Endothelial cell of umbilical vein (primary cell): Measurements from ENCODE around the gene IFIT5. TPM values are rescaled to one million over a fixed set of nuclear protein-coding genes. Genes with fewer than 3 reads are reported as not detected.

ENCODE experiments used
- BruUV-seq: library from RNA; stranded (reverse); fragments of 400-500 nt; replicated peaks from 2 replicates; lab custom pipeline; 2021; lab: Mats Ljungman, UMichigan
- CTCF ChIA-PET: fragments of 300-600, 350-600 bp; sonication (Branson Sonifier 250); formaldehyde crosslinking; loops from one replicate; lab custom pipeline; 2021; ENCODE audit warnings: antibody characterized with exemption, inconsistent platforms; lab: Charles Lee
- POLR2A ChIA-PET: fragments of 300-600, 350-600 bp; sonication (Branson Sonifier 250); formaldehyde crosslinking; loops from one replicate; lab custom pipeline; 2021; ENCODE audit warnings: antibody characterized with exemption, inconsistent platforms; lab: Charles Lee
- DNase-seq: peaks from one replicate; pipeline ENCODE4 v3.0.0-alpha.2; 2011; ENCODE audit warnings: low read depth, low spot score
- FAIRE-seq: peaks from 2 replicates; lab custom pipeline; 2011; peaks lifted over from hg19 to GRCh38; lab: Jason Lieb, UNC
- H2AFZ ChIP-seq: 2 replicates; pipeline ENCODE4 v1.6.0; 2012; ENCODE audit warnings: low read depth, low read length, control low read depth, inconsistent platforms
- H3K27ac ChIP-seq: 2 replicates; pipeline ENCODE4 v1.5.1; 2011; ENCODE audit warnings: low read depth, mild to moderate bottlenecking, control low read depth, low read length, moderate library complexity; ENCODE audit not compliant: insufficient read depth
- H3K27me3 ChIP-seq, 2 experiments: 2 replicates each; pipeline versions ENCODE4 v1.6.0 to v1.6.1; 2011; ENCODE audit warnings: low read length in 2 of 2, mixed read lengths in 1 of 2; ENCODE audit not compliant: control insufficient read depth in 2 of 2, insufficient read depth in 2 of 2
- H3K36me3 ChIP-seq, 2 experiments: 2 replicates in 1 of 2; 3 replicates in 1 of 2; pipeline ENCODE4 v1.5.1; 2011; ENCODE audit warnings: low read length in 2 of 2, mild to moderate bottlenecking in 1 of 2, moderate library complexity in 1 of 2; ENCODE audit not compliant: control insufficient read depth in 2 of 2, insufficient read depth in 2 of 2; ENCODE audit errors: extremely low read depth in 1 of 2
- H3K4me1 ChIP-seq: 3 replicates; pipeline ENCODE4 v1.5.1; 2011; ENCODE audit warnings: mild to moderate bottlenecking, low read length; ENCODE audit not compliant: control insufficient read depth, insufficient read depth; ENCODE audit errors: extremely low read depth
- H3K4me2 ChIP-seq: 2 replicates; pipeline ENCODE4 v1.6.1; 2011; ENCODE audit warnings: low read length, control low read depth, mixed read lengths; ENCODE audit not compliant: insufficient read depth
- H3K4me3 ChIP-seq, 3 experiments: fragments of 200-600 bp in 1 of 3; sonication (generic), shearing (Covaris generic) in 1 of 3; replicated peaks in 1 of 3; 2 replicates each; pipeline ENCODE4 v1.5.1; 2011 to 2016; ENCODE audit warnings: control low read depth in 3 of 3, low read length in 3 of 3, mild to moderate bottlenecking in 2 of 3, inconsistent platforms in 1 of 3, low read depth in 1 of 3, moderate library complexity in 1 of 3; ENCODE audit not compliant: insufficient read depth in 1 of 3
- H3K79me2 ChIP-seq: 2 replicates; pipeline ENCODE4 v1.6.0; 2012; ENCODE audit warnings: low read length, inconsistent platforms; ENCODE audit not compliant: control insufficient read depth, insufficient read depth
- H3K9ac ChIP-seq: replicated peaks from 2 replicates; pipeline ENCODE3; 2011; ENCODE audit warnings: low read length, control low read depth; ENCODE audit not compliant: insufficient read depth; ENCODE audit errors: extremely low read depth
- H3K9me1 ChIP-seq: replicated peaks from 3 replicates; pipeline ENCODE4 v1.6.0; 2011; ENCODE audit warnings: mild to moderate bottlenecking, low read length; ENCODE audit not compliant: control insufficient read depth, insufficient read depth; ENCODE audit errors: extremely low read depth
- H3K9me3 ChIP-seq: replicated peaks from 2 replicates; pipeline ENCODE4 v1.5.1; 2012; ENCODE audit warnings: low read length, inconsistent platforms; ENCODE audit not compliant: control insufficient read depth, insufficient read depth
- H4K20me1 ChIP-seq: replicated peaks from 2 replicates; pipeline ENCODE3; 2011; ENCODE audit warnings: mild to moderate bottlenecking, low read length; ENCODE audit not compliant: control insufficient read depth, insufficient read depth; ENCODE audit errors: extremely low read depth
- EZH2 ChIP-seq: IDR thresholded peaks from 2 replicates; pipeline ENCODE4 v1.6.1; 2012; ENCODE audit warnings: borderline replicate concordance, low read depth, mild to moderate bottlenecking, moderate library complexity, low read length, inconsistent platforms; ENCODE audit not compliant: severe bottlenecking
- FOS ChIP-seq: IDR thresholded peaks from 2 replicates; pipeline ENCODE4 v1.6.1; 2011; ENCODE audit warnings: mild to moderate bottlenecking, low read length, moderate library complexity, borderline replicate concordance; ENCODE audit not compliant: insufficient read depth
- GATA2 ChIP-seq: IDR thresholded peaks from 2 replicates; pipeline ENCODE4 v1.7.0; 2011; ENCODE audit warnings: low read depth, mild to moderate bottlenecking, moderate library complexity, mixed read lengths, low read length; ENCODE audit not compliant: insufficient read length, insufficient read depth
- JUN ChIP-seq: IDR thresholded peaks from 2 replicates; pipeline ENCODE4 v1.6.1; 2011; ENCODE audit warnings: borderline replicate concordance, low read depth; ENCODE audit not compliant: insufficient read length, insufficient read depth
- MYC ChIP-seq: IDR thresholded peaks from one replicate; pipeline ENCODE4 v1.6.1; 2011; ENCODE audit warnings: mild to moderate bottlenecking, low read depth, low read length
- POLR2A ChIP-seq: IDR thresholded peaks from 2 replicates; pipeline ENCODE4 v1.6.1; 2012; ENCODE audit warnings: low read depth, mild to moderate bottlenecking, control low read depth, low read length
- POLR2AphosphoS5 ChIP-seq: IDR thresholded peaks from 2 replicates; pipeline ENCODE4 v1.6.1; 2012; ENCODE audit warnings: low read depth, mild to moderate bottlenecking, control low read depth, low read length, moderate library complexity; ENCODE audit not compliant: insufficient read depth
- dilution Hi-C: fragments of 300-500 bp; cut with MboI; formaldehyde crosslinking; loops from one replicate; pipeline ENCODE4 v1.15.0; 2019; ENCODE audit warnings: low sequenced_read_pairs; ENCODE audit not compliant: extremely low pct_ligation_motif_present
- intact Hi-C: fragments of 100-400 bp; cut with micrococcal nuclease; formaldehyde crosslinking; loops from one replicate; pipeline ENCODE4 v1.10.0; 2022
- polyA plus RNA-seq, 4 experiments: library from polyadenylated mRNA; depleted of rRNA in 3 of 4; stranded (reverse) in 3 of 4; unstranded in 1 of 4; fragments of >200 nt; gene quantifications; 2 replicates each; pipeline versions ENCODE4 v1.2.1 to v1.2.3, GENCODE V29; 2011 to 2012; ENCODE audit warnings: missing spikeins in 1 of 4
- total RNA-seq: library from RNA; stranded (reverse); gene quantifications from 2 replicates; pipeline ENCODE4 v1.2.3, GENCODE V29; 2021
- TF ChIP-seq, protein P1 (sequence below): IDR thresholded peaks from 2 replicates; pipeline ENCODE4 v1.6.1; 2011; ENCODE audit not compliant: insufficient read depth, insufficient read length
- TF ChIP-seq, protein P2 (sequence below), 2 donors: IDR thresholded peaks; 1 replicate in 1 of 2; 2 replicates in 1 of 2; pipeline ENCODE4 v1.5.1; 2011; ENCODE audit warnings: low read length in 2 of 2, mild to moderate bottlenecking in 2 of 2, moderate library complexity in 2 of 2, control low read depth in 1 of 2, inconsistent platforms in 1 of 2, low read depth in 1 of 2; ENCODE audit not compliant: insufficient read depth in 1 of 2; ENCODE audit errors: extremely low read depth in 1 of 2

Gene IFIT5
- total and polyA plus RNA-seq, 2 donors (not counting 3 experiments of a cell fraction or from before 2014, with no cell fraction given), result 1.0 to 3.2 TPM

DNA sequence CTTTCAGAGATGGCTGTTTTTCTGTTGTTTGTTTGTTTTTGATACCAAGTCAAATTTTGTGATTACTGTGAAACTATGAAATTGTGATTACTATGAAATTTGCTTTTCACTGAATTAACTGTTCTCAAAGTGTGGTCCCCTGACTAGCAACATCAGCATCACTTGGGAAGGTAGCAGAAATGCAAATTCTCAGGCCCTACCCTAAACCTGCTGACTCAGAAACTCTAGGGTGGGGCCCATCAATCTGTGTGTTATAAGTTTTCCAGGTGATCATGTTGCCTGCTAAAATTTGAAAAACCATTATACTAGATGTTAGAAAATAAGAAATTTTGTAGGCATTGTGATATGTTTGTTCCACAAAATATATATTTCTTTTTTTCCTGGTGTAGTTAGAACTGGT is 35.3 kb upstream of the IFIT5 start:
- intact Hi-C loops (no loop called here), dilution Hi-C loops (no loop called here)
- ChIA-PET POLR2A (no interaction called here), CTCF (interaction anchor here (2.7 kb wide), 1 partner anchor 10 kb away, joined by 11 read pairs; no protein-coding TSS in a partner anchor)
- no peak overlapping the region for H3K4me3 ChIP-seq
- no peaks in the 10 kb centered on the region for H3K9me1 ChIP-seq
- no peak for FAIRE-seq
- H3K9me3 ChIP-seq, result no peaks in the 10 kb centered on the region
- no peak overlapping the region for H3K27ac ChIP-seq
- peaks cover 5% of the 10 kb centered on the region for H3K4me1 ChIP-seq
- H3K36me3 ChIP-seq, result no peaks in the 10 kb centered on the region
- DNase-seq, result no peak
- no peak overlapping the region for H3K9ac ChIP-seq
- TF ChIP-seq POLR2A, result no peak
- no peak for TF ChIP-seq GATA2
- no peak for TF ChIP-seq POLR2AphosphoS5
- H3K4me2 ChIP-seq, result no peak overlapping the region
- H2AFZ ChIP-seq, result no peak overlapping the region
- H4K20me1 ChIP-seq, result no peaks in the 10 kb centered on the region
- H3K27me3 ChIP-seq, result peaks cover 10 to 21% of the 10 kb centered on the region in 2 experiments
- no peaks in the 10 kb centered on the region for H3K79me2 ChIP-seq
- BruUV-seq, result no TSS peak

DNA sequence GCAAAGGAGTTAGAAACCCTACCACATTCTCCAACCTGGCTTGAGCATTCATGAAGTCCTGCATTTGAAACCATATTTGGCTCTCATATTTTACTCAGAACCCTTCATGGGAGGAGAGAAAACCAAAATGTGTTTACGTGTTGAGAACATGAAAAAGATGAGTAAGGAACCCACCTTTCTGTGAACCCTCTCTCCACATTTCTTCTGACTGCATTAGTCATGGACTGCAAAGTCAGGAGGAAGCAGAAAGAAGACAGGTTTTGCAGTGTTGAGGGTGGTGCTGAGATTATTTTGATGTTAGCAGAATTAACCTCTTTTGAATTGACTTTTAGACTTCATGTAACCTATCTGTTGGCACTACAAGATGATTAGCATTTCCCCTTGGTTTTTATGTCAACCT is 31.6 kb upstream of the IFIT5 start:
- H3K4me3 ChIP-seq, result no peak overlapping the region
- dilution Hi-C loops (no loop called here), intact Hi-C loops (no loop called here)
- CTCF ChIA-PET, result no interaction called here
- TF ChIP-seq GATA2 (no peak), FOS (no peak), EZH2 (no peak), MYC (no peak), POLR2A (no peak), POLR2AphosphoS5 (no peak), JUN (no peak)
- TF ChIP-seq, protein P1, sequence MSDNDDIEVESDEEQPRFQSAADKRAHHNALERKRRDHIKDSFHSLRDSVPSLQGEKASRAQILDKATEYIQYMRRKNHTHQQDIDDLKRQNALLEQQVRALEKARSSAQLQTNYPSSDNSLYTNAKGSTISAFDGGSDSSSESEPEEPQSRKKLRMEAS, result no peak
- TF ChIP-seq, protein P2, sequence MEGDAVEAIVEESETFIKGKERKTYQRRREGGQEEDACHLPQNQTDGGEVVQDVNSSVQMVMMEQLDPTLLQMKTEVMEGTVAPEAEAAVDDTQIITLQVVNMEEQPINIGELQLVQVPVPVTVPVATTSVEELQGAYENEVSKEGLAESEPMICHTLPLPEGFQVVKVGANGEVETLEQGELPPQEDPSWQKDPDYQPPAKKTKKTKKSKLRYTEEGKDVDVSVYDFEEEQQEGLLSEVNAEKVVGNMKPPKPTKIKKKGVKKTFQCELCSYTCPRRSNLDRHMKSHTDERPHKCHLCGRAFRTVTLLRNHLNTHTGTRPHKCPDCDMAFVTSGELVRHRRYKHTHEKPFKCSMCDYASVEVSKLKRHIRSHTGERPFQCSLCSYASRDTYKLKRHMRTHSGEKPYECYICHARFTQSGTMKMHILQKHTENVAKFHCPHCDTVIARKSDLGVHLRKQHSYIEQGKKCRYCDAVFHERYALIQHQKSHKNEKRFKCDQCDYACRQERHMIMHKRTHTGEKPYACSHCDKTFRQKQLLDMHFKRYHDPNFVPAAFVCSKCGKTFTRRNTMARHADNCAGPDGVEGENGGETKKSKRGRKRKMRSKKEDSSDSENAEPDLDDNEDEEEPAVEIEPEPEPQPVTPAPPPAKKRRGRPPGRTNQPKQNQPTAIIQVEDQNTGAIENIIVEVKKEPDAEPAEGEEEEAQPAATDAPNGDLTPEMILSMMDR (IDR thresholded peaks at IDR 0.05; ENCODE audit: extremely low read depth in 1 of 2, insufficient read depth in 1 of 2, low read depth in 1 of 2, low read length in 2 of 2), result no peak
- H2AFZ ChIP-seq, result no peak overlapping the region
- FAIRE-seq (no peak), DNase-seq (no peak)
- no peak overlapping the region for H3K4me2 ChIP-seq
- H3K9me1 ChIP-seq, result no peaks in the 10 kb centered on the region
- H3K27ac ChIP-seq, result no peak overlapping the region
- H3K79me2 ChIP-seq, result no peaks in the 10 kb centered on the region
- H3K9ac ChIP-seq, result no peak overlapping the region
- no peaks in the 10 kb centered on the region for H3K4me1 ChIP-seq
- peaks cover 14 to 16% of the 10 kb centered on the region in 2 experiments for H3K27me3 ChIP-seq
- no peaks in the 10 kb centered on the region for H3K36me3 ChIP-seq
- POLR2A ChIA-PET, result no interaction called here
- H4K20me1 ChIP-seq, result no peaks in the 10 kb centered on the region
- no peaks in the 10 kb centered on the region for H3K9me3 ChIP-seq
- BruUV-seq, result no TSS peak
